B cell (primary cell): Measurements from ENCODE around the gene KBTBD3.

ENCODE experiments used
- CTCF ChIP-seq: fragments of 200-600 bp; IDR thresholded peaks from one replicate; pipeline ENCODE4 v1.8.0; 2022; ENCODE audit warnings: antibody characterized with exemption, mild to moderate bottlenecking
- EZH2 ChIP-seq: IDR thresholded peaks from 2 replicates; pipeline ENCODE4 v1.6.1; 2012; ENCODE audit warnings: borderline replicate concordance, low read depth, mild to moderate bottlenecking, moderate library complexity, low read length; ENCODE audit not compliant: insufficient read depth, poor library complexity, severe bottlenecking

- no peak for TF ChIP-seq CTCF
- TF ChIP-seq EZH2: no peak
These were observed 21.9 kb upstream of the KBTBD3 start for GRCh38 chr11:106098893-106099553.
